ENCODE measurements around the gene CMSS1. TPM values are rescaled to one million over a fixed set of nuclear protein-coding genes. Genes with fewer than 3 reads are reported as not detected.

Gene CMSS1
- total RNA-seq, 2 donors from 2014 or later: 18.1 to 22.7 TPM

DNA sequence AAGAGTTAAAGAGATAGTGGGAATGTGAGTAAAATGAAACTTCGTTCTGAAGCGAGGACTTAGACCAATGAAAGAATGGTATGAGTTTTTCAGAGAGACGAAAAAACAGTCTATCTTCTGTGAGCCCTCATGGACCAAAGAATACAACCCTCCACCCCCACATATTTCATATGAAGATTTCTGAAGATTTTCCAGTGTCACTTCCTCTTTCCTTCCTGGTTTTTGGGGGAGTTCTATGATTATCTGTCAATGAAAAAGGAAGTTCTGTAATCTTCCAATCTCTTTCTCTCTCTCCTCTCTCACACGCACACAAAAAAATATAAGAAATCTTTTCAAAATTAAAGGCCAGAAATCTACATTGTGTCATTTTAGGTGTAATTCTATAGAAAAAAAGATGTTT is 27.7 kb downstream of the CMSS1 start:
- peak overlapping the region; percentile 1 for H3K4me3 ChIP-seq
- TF ChIP-seq, protein P1, sequence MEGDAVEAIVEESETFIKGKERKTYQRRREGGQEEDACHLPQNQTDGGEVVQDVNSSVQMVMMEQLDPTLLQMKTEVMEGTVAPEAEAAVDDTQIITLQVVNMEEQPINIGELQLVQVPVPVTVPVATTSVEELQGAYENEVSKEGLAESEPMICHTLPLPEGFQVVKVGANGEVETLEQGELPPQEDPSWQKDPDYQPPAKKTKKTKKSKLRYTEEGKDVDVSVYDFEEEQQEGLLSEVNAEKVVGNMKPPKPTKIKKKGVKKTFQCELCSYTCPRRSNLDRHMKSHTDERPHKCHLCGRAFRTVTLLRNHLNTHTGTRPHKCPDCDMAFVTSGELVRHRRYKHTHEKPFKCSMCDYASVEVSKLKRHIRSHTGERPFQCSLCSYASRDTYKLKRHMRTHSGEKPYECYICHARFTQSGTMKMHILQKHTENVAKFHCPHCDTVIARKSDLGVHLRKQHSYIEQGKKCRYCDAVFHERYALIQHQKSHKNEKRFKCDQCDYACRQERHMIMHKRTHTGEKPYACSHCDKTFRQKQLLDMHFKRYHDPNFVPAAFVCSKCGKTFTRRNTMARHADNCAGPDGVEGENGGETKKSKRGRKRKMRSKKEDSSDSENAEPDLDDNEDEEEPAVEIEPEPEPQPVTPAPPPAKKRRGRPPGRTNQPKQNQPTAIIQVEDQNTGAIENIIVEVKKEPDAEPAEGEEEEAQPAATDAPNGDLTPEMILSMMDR (IDR thresholded peaks at IDR 0.05): no peak
- peaks cover 7% of the 10 kb centered on the region for H3K9me3 ChIP-seq
- ATAC-seq (ENCODE audit: insufficient number of reproducible peaks, low FRiP score, low read depth) (no peak), DNase-seq (ENCODE audit: low spot score) (no peak)
- H3K27ac ChIP-seq: peak overlapping the region; percentile 36 to 76
- H3K36me3 ChIP-seq: peaks cover 12% of the 10 kb centered on the region
- peaks cover 6 to 77% of the 10 kb centered on the region in 2 donors for H3K4me1 ChIP-seq (ENCODE audit: control insufficient read depth in 1 of 2, low read depth in 2 of 2)
- no peaks in the 10 kb centered on the region for H3K27me3 ChIP-seq (replicated peaks; ENCODE audit: insufficient read depth)

DNA sequence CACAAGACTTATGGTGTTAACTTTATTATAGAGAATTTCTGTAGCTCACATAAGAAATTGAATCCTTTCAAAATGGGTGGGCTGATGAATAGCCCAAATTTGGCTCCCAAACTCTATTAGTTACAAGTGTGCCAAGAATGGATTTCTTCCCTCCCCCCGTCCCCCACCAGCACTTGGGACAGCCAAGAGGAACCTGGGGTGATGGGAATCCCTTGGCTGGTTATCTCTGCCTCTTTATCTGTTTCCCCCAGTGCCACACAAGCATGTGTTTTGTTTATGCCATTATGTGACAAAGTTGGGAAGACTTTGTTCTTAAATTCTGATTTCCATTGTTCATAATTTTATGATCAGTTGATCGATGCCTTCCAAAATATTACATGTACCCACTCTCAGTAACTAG is 28.3 kb downstream of the CMSS1 start:
- no peak overlapping the region for H3K4me3 ChIP-seq
- peak overlapping the region; percentile 36 to 76 for H3K27ac ChIP-seq
- peaks cover 13% of the 10 kb centered on the region for H3K9me3 ChIP-seq
- TF ChIP-seq, protein P1 (IDR thresholded peaks at IDR 0.05): no peak
- ATAC-seq (ENCODE audit: insufficient number of reproducible peaks, low FRiP score, low read depth): no peak
- peaks cover 18% of the 10 kb centered on the region for H3K36me3 ChIP-seq
- no peaks in the 10 kb centered on the region for H3K27me3 ChIP-seq (replicated peaks; ENCODE audit: insufficient read depth)
- no peak for DNase-seq (ENCODE audit: low spot score)
- peaks cover 6 to 83% of the 10 kb centered on the region in 2 donors for H3K4me1 ChIP-seq (ENCODE audit: control insufficient read depth in 1 of 2, low read depth in 2 of 2)

DNA sequence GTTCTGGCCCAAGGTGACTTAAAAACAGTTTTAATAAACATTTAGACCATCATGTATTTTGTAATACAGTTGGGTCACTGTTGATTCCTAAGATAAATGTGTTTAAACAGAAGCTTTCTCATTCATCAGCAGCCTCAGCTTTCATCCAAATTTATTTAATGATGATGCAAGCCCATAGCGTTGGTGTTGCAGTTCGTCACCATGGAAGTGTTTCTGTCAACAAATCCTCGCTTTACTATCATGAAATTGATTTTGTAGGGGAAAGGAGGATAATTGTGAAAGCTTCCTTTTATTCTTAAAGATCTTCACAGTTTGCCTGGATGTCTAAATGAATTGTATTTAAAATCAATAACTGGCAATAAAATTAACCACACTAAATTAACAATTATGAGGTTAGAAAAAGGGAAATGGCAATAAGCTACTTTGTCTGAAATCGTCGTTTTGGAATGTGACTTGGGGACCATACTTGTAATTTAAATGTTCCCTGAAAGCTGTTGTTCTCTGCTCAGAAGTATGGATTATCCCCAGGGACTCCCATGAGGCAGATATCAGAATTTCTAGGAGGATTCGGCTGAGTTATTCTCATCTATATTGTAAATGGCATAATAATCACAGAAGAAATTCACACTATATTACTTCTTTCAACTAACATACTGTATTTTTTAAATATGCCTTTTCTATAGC is 29.0 kb downstream of the CMSS1 start:
- Histone ChIP-seq H3K36me3 (peaks cover 22% of the 10 kb centered on the region), H3K27me3 (replicated peaks; ENCODE audit: insufficient read depth) (no peaks in the 10 kb centered on the region), H3K4me1 (ENCODE audit: control insufficient read depth in 1 of 2, low read depth in 2 of 2) (peaks cover 6 to 83% of the 10 kb centered on the region in 2 donors), H3K9me3 (peaks cover 13% of the 10 kb centered on the region), H3K4me3 (no peak overlapping the region), H3K27ac (peak overlapping the region; percentile 46 to 76)
- ATAC-seq (ENCODE audit: insufficient number of reproducible peaks, low FRiP score, low read depth): no peak
- no peak for DNase-seq (ENCODE audit: low spot score)
- TF ChIP-seq, protein P1 (IDR thresholded peaks at IDR 0.05): no peak

DNA sequence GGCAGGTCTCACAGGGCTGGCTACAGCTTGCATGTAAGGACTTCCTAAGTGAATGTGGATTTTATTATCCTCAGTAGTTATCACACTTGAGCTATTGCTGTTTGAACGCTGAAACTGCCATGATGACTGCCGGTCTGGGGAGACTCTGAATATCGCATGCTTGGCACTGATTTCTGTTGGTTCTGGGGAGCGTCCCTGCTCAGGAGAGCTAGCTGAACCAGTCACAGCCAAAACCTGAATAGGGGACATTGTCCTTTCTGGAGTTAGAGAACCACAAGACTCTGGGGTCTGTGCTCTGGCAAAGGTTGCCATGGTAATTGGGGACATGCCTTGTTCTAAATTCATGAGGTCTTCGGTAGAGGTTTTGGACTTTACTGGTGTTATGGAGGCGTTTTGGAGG is 30.8 kb downstream of the CMSS1 start:
- peaks cover 6 to 80% of the 10 kb centered on the region in 2 donors for H3K4me1 ChIP-seq (ENCODE audit: control insufficient read depth in 1 of 2, low read depth in 2 of 2)
- ATAC-seq (ENCODE audit: insufficient number of reproducible peaks, low FRiP score, low read depth): no peak

DNA sequence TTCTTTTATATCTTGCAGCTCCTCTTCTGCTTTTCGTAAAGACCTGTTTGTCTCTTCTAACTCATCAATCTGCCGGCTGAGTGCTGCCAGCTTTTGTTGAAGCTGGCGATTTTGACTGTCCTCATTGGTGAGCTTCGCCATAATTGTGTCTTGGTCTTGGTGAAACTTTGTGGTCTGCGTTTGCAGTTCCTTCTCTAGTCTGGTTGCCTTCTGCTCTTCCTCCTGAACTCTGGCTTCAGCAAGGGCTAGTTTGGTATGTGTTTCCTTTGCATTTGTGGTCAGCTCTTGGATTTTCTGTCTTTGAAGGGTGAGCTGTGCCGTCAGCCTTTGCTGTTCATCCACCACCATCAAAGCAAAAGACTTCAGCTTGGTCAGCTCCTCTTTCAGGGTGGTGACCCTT is 32.9 kb downstream of the CMSS1 start:
- DNase-seq (ENCODE audit: low spot score) (no peak), ATAC-seq (ENCODE audit: insufficient number of reproducible peaks, low FRiP score, low read depth) (no peak)
- Histone ChIP-seq H3K27me3 (replicated peaks; ENCODE audit: insufficient read depth) (no peaks in the 10 kb centered on the region), H3K9me3 (peaks cover 13% of the 10 kb centered on the region), H3K27ac (peak overlapping the region; percentile 9 to 18), H3K4me3 (no peak overlapping the region), H3K36me3 (peaks cover 52% of the 10 kb centered on the region), H3K4me1 (ENCODE audit: control insufficient read depth in 1 of 2, low read depth in 2 of 2) (peaks cover 10 to 77% of the 10 kb centered on the region in 2 donors)
- TF ChIP-seq, protein P1 (IDR thresholded peaks at IDR 0.05): no peak

More for the DNA sequence above, 30.8 kb downstream of the CMSS1 start:
- H3K27me3 ChIP-seq (replicated peaks; ENCODE audit: insufficient read depth): no peaks in the 10 kb centered on the region
- TF ChIP-seq, protein P1 (IDR thresholded peaks at IDR 0.05): no peak
- peaks cover 13% of the 10 kb centered on the region for H3K9me3 ChIP-seq
- DNase-seq (ENCODE audit: low spot score): no peak
- H3K4me3 ChIP-seq: peak overlapping the region; percentile 6
- peaks cover 32% of the 10 kb centered on the region for H3K36me3 ChIP-seq
- peak overlapping the region; percentile 11 to 41 for H3K27ac ChIP-seq
